ENCODE results near the gene PLAC9.

The PLAC9 gene

DNA sequence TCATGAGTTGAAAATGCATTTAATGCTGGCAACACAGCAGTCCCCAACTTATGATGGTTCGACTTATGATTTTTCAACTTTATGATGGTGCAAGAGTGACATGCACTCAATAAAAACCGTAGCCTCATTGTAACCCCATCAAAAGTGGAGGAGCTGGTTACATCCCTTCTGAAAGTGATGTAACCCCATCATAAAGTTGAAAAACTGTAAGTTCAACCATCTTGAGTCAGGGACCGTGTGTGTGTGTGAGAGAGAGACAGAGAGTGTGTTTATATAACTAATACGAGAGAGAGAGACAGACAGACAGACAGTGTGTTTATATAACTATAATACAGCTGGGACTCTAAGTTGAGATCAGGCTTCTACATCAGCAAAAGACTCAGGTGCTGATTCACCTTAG, 51.8 kb downstream of the PLAC9 start:
- in situ Hi-C loops (cut with HindIII; ENCODE audit: low pct_ligation_motif_present, low sequenced_read_pairs), result no loop called here
- Histone ChIP-seq H3K27me3 (replicated peaks) (no peaks in the 10 kb centered on the region), H3K4me3 (ENCODE audit: low read depth, low read length) (no peak overlapping the region), H3K27ac (no peak overlapping the region), H3K36me3 (replicated peaks) (peaks cover 17% of the 10 kb centered on the region)
- DNase-seq, result no peak
- TF ChIP-seq, protein P1, sequence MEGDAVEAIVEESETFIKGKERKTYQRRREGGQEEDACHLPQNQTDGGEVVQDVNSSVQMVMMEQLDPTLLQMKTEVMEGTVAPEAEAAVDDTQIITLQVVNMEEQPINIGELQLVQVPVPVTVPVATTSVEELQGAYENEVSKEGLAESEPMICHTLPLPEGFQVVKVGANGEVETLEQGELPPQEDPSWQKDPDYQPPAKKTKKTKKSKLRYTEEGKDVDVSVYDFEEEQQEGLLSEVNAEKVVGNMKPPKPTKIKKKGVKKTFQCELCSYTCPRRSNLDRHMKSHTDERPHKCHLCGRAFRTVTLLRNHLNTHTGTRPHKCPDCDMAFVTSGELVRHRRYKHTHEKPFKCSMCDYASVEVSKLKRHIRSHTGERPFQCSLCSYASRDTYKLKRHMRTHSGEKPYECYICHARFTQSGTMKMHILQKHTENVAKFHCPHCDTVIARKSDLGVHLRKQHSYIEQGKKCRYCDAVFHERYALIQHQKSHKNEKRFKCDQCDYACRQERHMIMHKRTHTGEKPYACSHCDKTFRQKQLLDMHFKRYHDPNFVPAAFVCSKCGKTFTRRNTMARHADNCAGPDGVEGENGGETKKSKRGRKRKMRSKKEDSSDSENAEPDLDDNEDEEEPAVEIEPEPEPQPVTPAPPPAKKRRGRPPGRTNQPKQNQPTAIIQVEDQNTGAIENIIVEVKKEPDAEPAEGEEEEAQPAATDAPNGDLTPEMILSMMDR (IDR thresholded peaks at IDR 0.05; ENCODE audit: low read depth, low read length, missing control alignments), result no peak

DNA sequence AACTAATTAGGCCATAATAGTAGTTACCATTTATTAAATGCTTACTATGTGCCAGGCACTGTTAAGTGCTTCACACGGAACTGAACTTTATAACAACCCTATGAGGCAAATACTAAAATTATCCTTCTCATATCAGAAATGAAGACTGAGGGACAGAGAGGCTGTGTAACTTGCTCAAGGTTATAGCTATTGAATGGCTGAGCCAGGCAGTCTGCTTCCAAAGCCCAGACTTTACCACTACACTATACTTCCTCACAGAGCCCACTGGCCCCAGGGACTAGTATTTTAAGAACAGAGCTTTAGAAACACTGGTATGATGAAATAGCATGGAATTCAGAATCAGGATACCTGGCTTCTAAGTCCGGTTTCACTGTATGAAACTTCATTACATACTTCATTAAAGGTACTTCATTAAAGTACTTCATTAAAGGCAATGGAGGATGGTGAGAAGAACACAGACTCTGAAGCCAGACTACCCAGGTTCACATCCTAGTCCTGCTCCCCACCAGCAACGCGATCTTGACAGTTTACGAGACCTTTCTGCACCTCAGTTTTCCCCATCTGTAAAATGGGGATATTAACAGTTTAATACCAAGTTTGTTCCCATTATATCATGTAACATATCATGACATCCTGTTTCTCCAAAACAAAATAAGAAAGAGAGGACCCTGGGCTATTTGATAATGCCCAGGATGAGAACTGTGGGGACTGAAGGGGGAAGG, 53.2 kb downstream of the PLAC9 start:
- TF ChIP-seq, protein P1 (IDR thresholded peaks at IDR 0.05; ENCODE audit: low read depth, low read length, missing control alignments), result no peak
- in situ Hi-C loops (cut with HindIII; ENCODE audit: low pct_ligation_motif_present, low sequenced_read_pairs), result no loop called here
- no peaks in the 10 kb centered on the region for H3K27me3 ChIP-seq (replicated peaks)
- no peak for DNase-seq
- H3K4me3 ChIP-seq (ENCODE audit: low read depth, low read length), result no peak overlapping the region
- H3K36me3 ChIP-seq (replicated peaks), result peaks cover 9% of the 10 kb centered on the region
- H3K27ac ChIP-seq, result no peak overlapping the region

DNA sequence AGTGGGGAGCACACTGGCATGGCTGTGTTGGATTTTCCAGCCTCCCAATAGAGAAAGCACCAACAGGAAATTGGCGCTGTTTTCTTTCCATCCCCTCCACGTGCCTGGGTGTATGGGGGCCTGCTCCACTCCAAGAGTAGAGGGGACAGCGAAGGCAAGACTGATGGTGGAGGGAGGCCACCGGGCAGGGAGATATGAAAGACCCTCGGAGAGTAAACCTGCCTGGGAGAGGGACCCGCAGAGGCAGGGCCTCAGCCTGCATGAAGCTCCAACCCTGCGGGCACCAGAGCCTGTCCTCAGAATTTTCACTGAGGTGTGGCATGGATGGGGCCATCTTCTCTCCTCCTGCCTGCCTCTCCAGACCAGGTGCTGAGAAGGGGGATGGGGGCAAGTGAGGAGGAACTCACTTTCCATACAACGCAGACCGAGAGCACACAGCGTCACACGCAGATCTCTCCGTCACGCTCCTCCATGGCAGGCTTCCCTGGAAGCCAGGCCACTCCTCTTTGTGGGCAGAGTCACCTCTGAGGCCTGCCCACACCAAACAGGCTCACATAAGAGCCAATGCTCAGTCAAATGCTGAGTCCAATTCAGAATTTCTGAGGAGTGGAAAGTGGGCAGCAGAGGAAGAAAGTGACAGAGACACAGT, 54.0 kb downstream of the PLAC9 start:
- H3K27ac ChIP-seq, result no peak overlapping the region
- no peak overlapping the region for H3K4me3 ChIP-seq (ENCODE audit: low read depth, low read length)
- no peak for DNase-seq
- H3K36me3 ChIP-seq (replicated peaks), result peaks cover 9% of the 10 kb centered on the region
- TF ChIP-seq, protein P1 (IDR thresholded peaks at IDR 0.05; ENCODE audit: low read depth, low read length, missing control alignments), result no peak
- in situ Hi-C loops (cut with HindIII; ENCODE audit: low pct_ligation_motif_present, low sequenced_read_pairs), result no loop called here
- no peaks in the 10 kb centered on the region for H3K27me3 ChIP-seq (replicated peaks)

- no peak for DNase-seq
- in situ Hi-C loops (cut with HindIII; ENCODE audit: low pct_ligation_motif_present, low sequenced_read_pairs), result no loop called here
- H3K27me3 ChIP-seq (replicated peaks), result no peaks in the 10 kb centered on the region
- no peak overlapping the region for H3K4me3 ChIP-seq (ENCODE audit: low read depth, low read length)
- peaks cover 13% of the 10 kb centered on the region for H3K36me3 ChIP-seq (replicated peaks)
- no peak overlapping the region for H3K27ac ChIP-seq
- TF ChIP-seq, protein P1 (IDR thresholded peaks at IDR 0.05; ENCODE audit: low read depth, low read length, missing control alignments), result no peak
Observed at GRCh38 chr10:80187060-80187459, 54.5 kb downstream of the PLAC9 start.

DNA sequence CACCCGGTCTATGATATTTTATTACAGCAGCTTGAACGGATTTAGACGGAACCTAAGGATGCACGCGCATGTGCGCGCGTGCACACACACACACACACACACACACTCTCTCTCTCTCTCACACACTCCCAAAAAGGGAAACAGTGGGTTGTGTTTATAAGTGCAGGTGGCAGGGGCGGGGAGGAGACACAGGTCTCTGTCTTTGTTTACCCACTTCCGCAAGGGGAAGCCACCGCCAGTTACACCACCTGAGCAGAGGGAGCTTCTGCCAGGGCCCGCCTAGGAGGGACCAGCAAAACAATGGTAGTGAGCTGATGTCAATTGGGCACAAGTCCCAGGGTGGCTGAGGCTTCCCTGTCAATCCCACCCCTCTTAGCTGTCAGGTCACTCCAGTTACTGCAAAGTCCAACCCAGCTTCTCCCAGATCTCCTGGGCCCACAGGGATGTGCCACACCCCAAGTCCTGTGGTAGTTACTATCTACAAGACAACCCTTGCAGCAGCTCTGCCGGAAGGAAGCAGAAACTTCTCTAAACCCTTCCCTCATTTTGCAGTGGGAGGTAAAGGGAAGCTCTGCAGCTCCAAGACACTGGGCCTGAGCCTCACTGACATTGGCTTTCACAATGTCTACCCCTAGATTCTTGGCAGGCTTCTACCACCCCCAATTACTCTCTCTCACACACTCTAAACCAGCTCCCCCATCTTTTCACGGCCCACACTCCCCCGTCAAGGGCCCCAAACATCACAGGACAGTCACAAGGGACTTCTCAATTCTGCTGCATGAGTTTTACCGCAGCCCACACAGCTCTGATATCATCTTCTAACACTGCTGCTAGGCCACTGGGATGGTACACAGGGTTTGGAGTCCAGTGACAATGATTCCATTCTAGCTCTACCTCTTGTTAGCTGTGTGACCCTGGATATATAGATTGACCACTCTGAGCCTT, 55.2 kb downstream of the PLAC9 start:
- in situ Hi-C loops (cut with HindIII; ENCODE audit: low pct_ligation_motif_present, low sequenced_read_pairs), result no loop called here
- peaks cover 13% of the 10 kb centered on the region for H3K36me3 ChIP-seq (replicated peaks)
- H3K27ac ChIP-seq, result no peak overlapping the region
- TF ChIP-seq, protein P1 (IDR thresholded peaks at IDR 0.05; ENCODE audit: low read depth, low read length, missing control alignments), result no peak
- H3K4me3 ChIP-seq (ENCODE audit: low read depth, low read length), result no peak overlapping the region
- H3K27me3 ChIP-seq (replicated peaks), result no peaks in the 10 kb centered on the region
- no peak for DNase-seq

Data from brain microvascular endothelial cell (primary cell).